Measurements from ENCODE around the gene DDR2.

DNA sequence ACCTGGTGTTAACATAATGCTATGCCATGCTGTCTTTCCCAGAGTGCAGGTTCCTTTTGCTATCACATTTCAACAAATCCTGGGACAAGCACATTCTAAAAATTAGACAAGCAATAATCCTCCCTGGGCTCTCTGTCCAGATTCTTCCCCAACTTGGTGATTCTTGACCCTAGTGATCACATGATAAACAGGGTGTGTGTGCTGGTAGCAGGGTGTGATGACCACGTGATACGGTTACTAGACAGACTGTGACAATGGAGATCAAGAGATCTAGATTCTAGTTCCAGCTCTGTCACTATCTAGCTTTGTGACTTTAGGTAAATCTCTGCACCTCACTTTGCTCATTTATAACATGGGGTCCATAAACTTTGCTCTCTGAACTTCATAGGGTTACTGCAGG is 96.3 kb downstream of the DDR2 start:
- TF ChIP-seq SUZ12 (IDR thresholded peaks at IDR 0.05) (no peak), TARDBP (IDR thresholded peaks at IDR 0.05) (no peak), HDGF (IDR thresholded peaks at IDR 0.05; ENCODE audit: borderline replicate concordance) (no peak), FOXM1 (IDR thresholded peaks at IDR 0.05; ENCODE audit: borderline replicate concordance) (no peak), BHLHE40 (IDR thresholded peaks at IDR 0.05; ENCODE audit: borderline replicate concordance) (no peak), LEF1 (IDR thresholded peaks at IDR 0.05; ENCODE audit: borderline replicate concordance) (no peak), ARNT (IDR thresholded peaks at IDR 0.05) (no peak), SP1 (IDR thresholded peaks at IDR 0.05) (no peak), CTBP1 (IDR thresholded peaks at IDR 0.05; ENCODE audit: borderline replicate concordance) (no peak), ELF4 (IDR thresholded peaks at IDR 0.05) (no peak), L3MBTL2 (conservative IDR thresholded peaks at IDR 0.05) (no peak), NFRKB (IDR thresholded peaks at IDR 0.05) (no peak), FOXK2 (IDR thresholded peaks at IDR 0.05) (no peak), ZNF384 (IDR thresholded peaks at IDR 0.05) (no peak)

All from HEK293T (cell line).